Measurements from ENCODE around the gene PRKAR1B.

Gene PRKAR1B

GRCh38 chr7:572416-573268 lies 154.4 kb downstream of the PRKAR1B start:
- DNase-seq (ENCODE audit: low spot score) = no peak

- DNase-seq (ENCODE audit: low spot score) = no peak
Measured at GRCh38 chr7:571718-572415, 155.2 kb downstream of the PRKAR1B start.

GRCh38 chr7:571096-571717 lies 155.9 kb downstream of the PRKAR1B start:
- DNase-seq (ENCODE audit: low spot score) = no peak

- DNase-seq (ENCODE audit: low spot score) = no peak
Measured at GRCh38 chr7:570801-571070, 156.3 kb downstream of the PRKAR1B start.

- no peak for DNase-seq (ENCODE audit: low spot score)
Measured at GRCh38 chr7:569996-570800, 156.9 kb downstream of the PRKAR1B start.

- DNase-seq (ENCODE audit: low spot score) = no peak
Measured at GRCh38 chr7:569071-569855, 157.8 kb downstream of the PRKAR1B start.

- DNase-seq (ENCODE audit: low spot score) = no peak
Measured at GRCh38 chr7:568031-568951, 158.8 kb downstream of the PRKAR1B start.

GRCh38 chr7:567305-567883 lies 159.7 kb downstream of the PRKAR1B start:
- DNase-seq (ENCODE audit: low spot score) = no peak

GRCh38 chr7:566100-566499 lies 161.0 kb downstream of the PRKAR1B start:
- no peak for DNase-seq (ENCODE audit: low spot score)

GRCh38 chr7:564176-564865 lies 162.8 kb downstream of the PRKAR1B start:
- DNase-seq (ENCODE audit: low spot score) = no peak

- DNase-seq (ENCODE audit: low spot score) = no peak
Measured at GRCh38 chr7:563629-564170, 163.4 kb downstream of the PRKAR1B start.

- no peak for DNase-seq (ENCODE audit: low spot score)
Measured at GRCh38 chr7:562789-563628, 164.1 kb downstream of the PRKAR1B start.

GRCh38 chr7:562374-562675 lies 164.8 kb downstream of the PRKAR1B start:
- no peak for DNase-seq (ENCODE audit: low spot score)

- DNase-seq (ENCODE audit: low spot score) = no peak
Measured at GRCh38 chr7:561631-562373, 165.3 kb downstream of the PRKAR1B start.

- DNase-seq (ENCODE audit: low spot score) = no peak
Measured at GRCh38 chr7:560966-561630, 166.0 kb downstream of the PRKAR1B start.

GRCh38 chr7:559396-559705 lies 167.7 kb downstream of the PRKAR1B start:
- DNase-seq (ENCODE audit: low spot score) = no peak

GRCh38 chr7:557558-557881 lies 169.6 kb downstream of the PRKAR1B start:
- no peak for DNase-seq (ENCODE audit: low spot score)

All from SK-N-DZ (cell line).